ENCODE measurements around the gene AGBL5. TPM values are rescaled to one million over a fixed set of nuclear protein-coding genes. Genes with fewer than 3 reads are reported as not detected.

Gene AGBL5
- total and polyA plus RNA-seq, 3 donors from 2014 or later = 227 to 784 (median 294) TPM

GRCh38 chr2:27086724-27087593, 35.5 kb downstream of the AGBL5 start, which contains the start of gene KHK:
TSS of gene KHK (plus strand) at chr2:27086772. CDS start at chr2:27087260, 488 bp downstream.
- Histone ChIP-seq H3K27ac (peak within 1 kb of the TSS; percentile 65 to 95), H3K9me3 (no peaks in the 10 kb centered on the region), H3K4me3 (peak within 1 kb of the TSS; percentile 72 to 74), H3K4me1 (peaks cover under 1% of the 10 kb centered on the region), H3K27me3 (no peaks in the 10 kb centered on the region), H3K36me3 (ENCODE audit: low read depth, missing control alignments) (no peaks in the 10 kb centered on the region)
- TF ChIP-seq CTCF (IDR thresholded peaks at IDR 0.05) (no peak), POLR2A (IDR thresholded peaks at IDR 0.05) (no peak)
- DNase-seq = no peak
- intact Hi-C loops (cut with DNase I; ENCODE audit: low total_unique reads) = loop anchor here (5.0 to 10.0 kb wide), 2 partner anchors 125 to 128 kb away; partner anchors contain the start of genes ATRAID, CAD and SLC5A6
- WGBS, 2 donors = 13 to 20% methylated on average over 10 to 47 of the region's 54 CpGs

GRCh38 chr2:27087823-27088410, 36.4 kb downstream of the AGBL5 start:
- intact Hi-C loops (cut with DNase I; ENCODE audit: low total_unique reads) = loop anchor here (5.0 to 10.0 kb wide), 2 partner anchors 126 to 127 kb away; partner anchors contain the start of genes ATRAID, CAD and SLC5A6
- no peaks in the 10 kb centered on the region for H3K27me3 ChIP-seq
- TF ChIP-seq POLR2A (IDR thresholded peaks at IDR 0.05) = no peak
- TF ChIP-seq CTCF (IDR thresholded peaks at IDR 0.05) = no peak
- no peaks in the 10 kb centered on the region for H3K36me3 ChIP-seq (ENCODE audit: low read depth, missing control alignments)
- no peak overlapping the region for H3K4me3 ChIP-seq
- H3K9me3 ChIP-seq = no peaks in the 10 kb centered on the region
- no peak overlapping the region for H3K27ac ChIP-seq
- no peak for DNase-seq
- peaks cover 10% of the 10 kb centered on the region for H3K4me1 ChIP-seq
- 71 to 75% methylated on average over 5 of the region's 5 CpGs for WGBS, 2 donors

DNA sequence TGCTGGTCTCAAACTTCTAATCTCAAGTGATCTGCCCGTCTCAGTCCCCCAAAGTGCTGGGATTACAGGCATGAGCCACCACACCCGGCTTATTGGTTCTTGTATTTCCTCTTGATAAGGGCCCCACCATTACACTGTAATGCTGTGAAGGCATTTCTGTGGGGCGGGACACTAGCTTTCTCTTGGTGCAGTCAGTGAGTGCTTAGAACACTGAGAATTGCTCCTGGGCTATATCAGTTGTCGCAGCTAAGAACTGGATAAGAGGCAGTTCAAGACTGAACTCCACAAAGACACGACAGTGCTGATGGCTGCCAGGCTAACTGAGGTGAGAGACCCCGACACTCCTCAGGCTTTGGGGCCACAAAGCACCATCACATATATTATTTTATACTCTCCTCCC, 37.2 kb downstream of the AGBL5 start:
- intact Hi-C loops (cut with DNase I; ENCODE audit: low total_unique reads) = loop anchor here (5.0 to 10.0 kb wide), 2 partner anchors 126 kb away; partner anchors contain the start of genes ATRAID, CAD and SLC5A6

More for the DNA sequence above, 37.2 kb downstream of the AGBL5 start:
- TF ChIP-seq POLR2A (IDR thresholded peaks at IDR 0.05) = no peak
- no peak for TF ChIP-seq CTCF (IDR thresholded peaks at IDR 0.05)
- Histone ChIP-seq H3K4me3 (no peak overlapping the region), H3K4me1 (peaks cover 13% of the 10 kb centered on the region), H3K27ac (no peak overlapping the region), H3K36me3 (ENCODE audit: low read depth, missing control alignments) (no peaks in the 10 kb centered on the region), H3K9me3 (no peaks in the 10 kb centered on the region), H3K27me3 (no peaks in the 10 kb centered on the region)
- 85 to 87% methylated on average over 6 of the region's 6 CpGs for WGBS, 2 donors
- no peak for DNase-seq

Data from testis (tissue), 3 donors.